Fibroblast of lung (primary cell): ENCODE data around the gene OR1I1.

Experiments
- EZH2 ChIP-seq: IDR thresholded peaks from 2 replicates; pipeline ENCODE4 v1.5.1; 2012; ENCODE audit warnings: low read length, control low read depth, mild to moderate bottlenecking; ENCODE audit errors: missing control alignments
- TF ChIP-seq, protein P1 (sequence below), 2 donors: IDR thresholded peaks in 1 of 2; conservative IDR thresholded peaks in 1 of 2; 1 replicate in 1 of 2; 2 replicates in 1 of 2; pipeline ENCODE4 v1.5.1; 2011 to 2012; ENCODE audit warnings: low read length in 2 of 2, control low read depth in 1 of 2, inconsistent platforms in 1 of 2, low read depth in 1 of 2, mild to moderate bottlenecking in 1 of 2

DNA sequence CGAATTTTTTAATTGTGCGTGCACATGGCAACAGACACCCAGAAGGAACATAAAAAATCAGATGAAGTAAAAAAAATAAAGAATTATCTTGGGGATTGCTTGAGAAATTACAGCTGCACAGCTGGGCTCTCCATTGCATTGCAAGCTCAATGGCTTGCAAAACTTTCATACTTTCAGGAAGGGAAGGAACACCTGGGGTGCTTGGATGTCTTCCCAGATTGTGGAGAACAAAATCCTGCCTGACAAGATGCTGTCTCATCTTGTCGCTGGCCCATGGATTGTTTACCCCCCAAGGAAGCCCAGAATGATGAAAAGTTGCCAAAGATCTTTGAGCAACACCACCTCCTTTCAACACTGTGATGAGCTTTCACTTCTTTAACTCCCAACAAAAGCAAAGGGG is 43.7 kb upstream of the OR1I1 start:
- TF ChIP-seq, protein P1, sequence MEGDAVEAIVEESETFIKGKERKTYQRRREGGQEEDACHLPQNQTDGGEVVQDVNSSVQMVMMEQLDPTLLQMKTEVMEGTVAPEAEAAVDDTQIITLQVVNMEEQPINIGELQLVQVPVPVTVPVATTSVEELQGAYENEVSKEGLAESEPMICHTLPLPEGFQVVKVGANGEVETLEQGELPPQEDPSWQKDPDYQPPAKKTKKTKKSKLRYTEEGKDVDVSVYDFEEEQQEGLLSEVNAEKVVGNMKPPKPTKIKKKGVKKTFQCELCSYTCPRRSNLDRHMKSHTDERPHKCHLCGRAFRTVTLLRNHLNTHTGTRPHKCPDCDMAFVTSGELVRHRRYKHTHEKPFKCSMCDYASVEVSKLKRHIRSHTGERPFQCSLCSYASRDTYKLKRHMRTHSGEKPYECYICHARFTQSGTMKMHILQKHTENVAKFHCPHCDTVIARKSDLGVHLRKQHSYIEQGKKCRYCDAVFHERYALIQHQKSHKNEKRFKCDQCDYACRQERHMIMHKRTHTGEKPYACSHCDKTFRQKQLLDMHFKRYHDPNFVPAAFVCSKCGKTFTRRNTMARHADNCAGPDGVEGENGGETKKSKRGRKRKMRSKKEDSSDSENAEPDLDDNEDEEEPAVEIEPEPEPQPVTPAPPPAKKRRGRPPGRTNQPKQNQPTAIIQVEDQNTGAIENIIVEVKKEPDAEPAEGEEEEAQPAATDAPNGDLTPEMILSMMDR (conservative IDR thresholded peaks at IDR 0.05 in 1 of 2, IDR thresholded peaks at IDR 0.05 in 1 of 2; ENCODE audit: low read depth in 1 of 2, low read length in 2 of 2): no peak
- no peak for TF ChIP-seq EZH2
